H54 (cell line): ENCODE measurements around the gene TCP10L.

Experiments
- DNase-seq: peaks from one replicate; pipeline ENCODE4 v3.0.0; 2011; ENCODE audit warnings: low spot score, mixed read lengths; ENCODE audit not compliant: insufficient read length
- FAIRE-seq: peaks from 3 replicates; lab custom pipeline; 2011; peaks lifted over from hg19 to GRCh38; lab: Jason Lieb, UNC
- POLR2A ChIP-seq: IDR thresholded peaks from 2 replicates; pipeline ENCODE4 v1.6.1; 2011; ENCODE audit warnings: low read depth, mild to moderate bottlenecking, low read length

TCP10L gene

DNA sequence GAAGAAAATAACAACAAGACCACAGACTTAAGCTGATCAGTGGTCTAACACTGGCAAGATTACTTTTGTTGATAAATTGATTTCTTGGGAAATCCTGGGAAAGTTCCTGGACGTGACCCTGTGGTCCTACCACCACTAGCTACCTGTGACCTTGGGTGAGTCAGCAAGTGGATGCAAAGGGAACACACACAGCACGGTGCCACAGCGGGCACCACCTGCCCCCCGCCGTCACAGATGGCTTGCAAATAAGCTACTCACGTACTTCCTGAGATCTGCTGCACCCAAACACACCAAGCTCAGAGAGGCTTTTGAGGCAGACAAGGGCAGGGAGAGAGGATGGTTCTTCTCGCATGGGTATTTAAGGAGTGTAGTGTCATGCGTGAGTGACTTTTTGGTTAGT is 14.2 kb upstream of the TCP10L start:
- no peak for FAIRE-seq
- no peak for DNase-seq
- TF ChIP-seq POLR2A = no peak

DNA sequence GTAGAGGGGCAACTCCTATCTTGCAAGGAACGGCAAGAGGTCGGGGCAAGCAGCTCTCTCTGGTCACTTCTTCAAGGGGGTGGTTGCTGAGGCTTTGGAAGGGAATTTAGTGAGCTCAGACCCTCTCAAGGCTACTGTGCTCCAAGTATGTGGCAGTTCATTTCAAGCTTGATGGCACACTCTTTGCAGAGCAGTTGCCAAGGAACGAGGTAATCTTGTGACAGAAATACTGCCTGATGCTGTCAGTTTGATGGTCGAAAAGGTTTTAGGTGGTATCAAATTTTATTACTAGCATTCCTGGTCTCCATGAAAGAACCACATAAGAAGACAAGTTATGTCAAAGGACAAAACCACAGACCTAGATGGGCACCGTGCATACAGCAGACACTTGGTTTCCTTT is 13.8 kb upstream of the TCP10L start:
- TF ChIP-seq POLR2A = no peak
- FAIRE-seq (no peak), DNase-seq (no peak)

DNA sequence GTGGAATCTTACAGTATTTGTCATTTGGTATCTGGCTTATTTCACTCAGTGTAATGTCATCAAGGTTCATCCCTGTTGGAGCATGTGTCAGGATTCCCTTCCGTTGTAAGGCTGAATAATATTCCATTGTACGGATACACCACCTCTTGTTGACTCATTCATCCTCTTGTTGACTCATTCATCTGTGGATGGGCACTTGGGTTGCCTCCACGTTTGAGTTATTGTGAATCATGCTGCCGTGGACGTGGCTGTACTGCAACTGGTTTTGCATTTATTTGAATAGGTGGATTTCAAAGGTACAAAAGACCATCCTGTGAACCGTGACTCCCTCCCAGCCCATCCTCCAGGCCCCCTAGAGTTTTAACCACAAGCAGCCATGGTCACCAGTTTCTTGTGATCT is 11.9 kb upstream of the TCP10L start:
- DNase-seq (peak; percentile 69), FAIRE-seq (peak; percentile 96)
- TF ChIP-seq POLR2A = no peak

DNA sequence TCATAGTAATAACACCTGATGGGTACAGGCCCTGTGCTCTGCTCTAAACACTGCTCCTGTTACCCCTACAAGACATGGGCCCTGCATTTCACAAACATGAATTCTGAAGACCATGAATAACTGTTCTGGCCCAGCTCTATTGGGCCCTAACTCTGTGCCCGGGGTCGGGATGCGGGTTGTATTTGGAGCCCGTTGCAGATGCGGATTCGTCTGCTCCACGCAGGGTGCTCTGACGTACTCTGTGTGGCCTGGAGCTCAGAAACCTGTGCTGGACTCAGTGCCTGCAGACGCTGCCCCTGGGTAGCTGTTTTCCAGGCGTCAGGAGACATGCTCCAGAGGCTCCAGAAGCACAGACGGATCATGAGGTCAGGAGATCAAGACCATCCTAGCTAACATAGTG is 10.1 kb upstream of the TCP10L start:
- no peak for FAIRE-seq
- no peak for TF ChIP-seq POLR2A
- DNase-seq = no peak

DNA sequence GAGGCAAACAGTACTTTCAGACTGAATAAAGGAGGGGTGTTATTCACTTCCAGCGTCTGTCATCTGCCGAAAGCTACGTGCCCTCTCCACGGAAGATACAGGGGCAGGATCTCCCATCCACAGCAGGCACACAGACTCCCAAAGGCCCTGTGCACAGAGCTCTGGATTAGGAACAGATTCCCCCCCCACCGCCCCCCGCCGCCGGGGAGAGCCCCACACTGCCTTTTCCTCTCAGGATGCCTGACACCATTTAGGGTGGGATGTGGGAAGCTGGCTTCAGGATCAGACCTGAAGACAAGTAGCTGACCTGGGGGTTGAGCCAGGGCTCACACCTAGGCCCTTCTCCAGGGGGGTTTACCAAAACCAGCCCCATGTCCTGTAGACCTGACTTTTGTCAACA is 8.4 kb upstream of the TCP10L start:
- no peak for TF ChIP-seq POLR2A
- no peak for FAIRE-seq
- DNase-seq = no peak

DNA sequence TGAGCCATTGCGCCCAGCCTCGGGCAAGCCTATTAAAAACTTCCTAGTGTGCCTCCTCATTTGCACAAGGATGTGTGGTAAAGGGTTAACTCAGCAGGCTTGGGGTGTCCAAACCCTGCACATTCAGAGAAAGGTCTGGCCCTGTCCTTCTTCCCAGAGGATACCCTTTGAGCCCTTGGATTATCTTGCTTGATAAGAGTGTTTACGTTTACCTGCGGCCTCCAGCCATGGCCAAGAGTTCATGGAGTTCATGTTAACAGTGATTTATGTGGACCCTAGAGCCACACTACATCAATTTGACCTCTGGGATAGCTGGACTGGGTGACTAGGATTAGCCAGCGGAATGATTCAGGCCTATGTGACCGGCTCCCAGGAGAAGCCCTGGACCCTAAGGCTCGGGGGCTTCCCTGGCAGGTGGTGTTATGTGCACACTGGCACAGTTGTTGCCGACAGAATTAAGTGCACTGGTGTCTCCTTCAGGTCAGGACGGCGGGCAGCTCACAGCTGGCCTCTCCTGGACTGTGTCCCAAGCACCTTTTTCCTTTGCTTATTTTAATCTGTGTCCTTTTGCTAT is 7.7 kb upstream of the TCP10L start:
- FAIRE-seq (no peak), DNase-seq (no peak)
- no peak for TF ChIP-seq POLR2A

DNA sequence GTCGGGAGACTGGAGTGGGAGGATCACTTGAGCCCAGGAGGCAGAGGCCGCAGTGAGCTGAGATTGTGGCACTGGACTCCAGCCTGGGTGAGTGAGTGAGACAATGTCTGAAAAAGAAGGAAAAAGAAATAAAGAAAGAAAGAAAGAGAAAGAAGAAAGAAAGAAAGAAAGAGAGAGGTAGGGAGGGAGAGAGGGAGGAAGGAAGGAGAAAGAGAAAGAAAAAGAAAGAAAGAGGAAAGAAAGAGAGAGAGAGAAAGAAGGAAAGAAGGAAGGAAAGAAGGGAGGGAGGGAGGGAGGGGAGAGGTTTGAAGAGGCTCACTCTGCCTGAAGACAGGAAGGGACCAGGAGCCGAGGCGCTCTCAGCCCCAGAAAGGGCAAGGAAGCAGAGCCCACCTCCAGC is 4.8 kb upstream of the TCP10L start:
- FAIRE-seq (no peak), DNase-seq (no peak)
- TF ChIP-seq POLR2A = no peak

DNA sequence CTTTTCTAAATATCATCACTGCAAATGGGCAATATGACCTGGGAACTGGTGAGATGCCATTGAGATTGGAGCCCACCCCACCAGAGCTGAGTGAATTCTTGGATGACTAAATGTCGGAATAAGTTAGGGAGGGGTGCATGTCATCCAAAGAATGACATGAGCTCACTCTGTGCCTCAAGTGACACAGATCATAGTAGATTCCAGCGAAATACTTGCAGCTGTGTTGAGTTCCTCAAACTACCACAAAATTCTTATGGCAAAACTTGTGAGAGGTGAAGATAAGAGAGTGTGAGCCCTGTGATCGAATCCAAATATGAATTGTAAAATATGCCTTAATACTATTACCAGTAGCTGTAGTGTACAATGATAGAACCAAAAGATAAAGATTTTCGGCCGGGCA is 2.3 kb upstream of the TCP10L start:
- no peak for DNase-seq
- no peak for FAIRE-seq
- no peak for TF ChIP-seq POLR2A

DNA sequence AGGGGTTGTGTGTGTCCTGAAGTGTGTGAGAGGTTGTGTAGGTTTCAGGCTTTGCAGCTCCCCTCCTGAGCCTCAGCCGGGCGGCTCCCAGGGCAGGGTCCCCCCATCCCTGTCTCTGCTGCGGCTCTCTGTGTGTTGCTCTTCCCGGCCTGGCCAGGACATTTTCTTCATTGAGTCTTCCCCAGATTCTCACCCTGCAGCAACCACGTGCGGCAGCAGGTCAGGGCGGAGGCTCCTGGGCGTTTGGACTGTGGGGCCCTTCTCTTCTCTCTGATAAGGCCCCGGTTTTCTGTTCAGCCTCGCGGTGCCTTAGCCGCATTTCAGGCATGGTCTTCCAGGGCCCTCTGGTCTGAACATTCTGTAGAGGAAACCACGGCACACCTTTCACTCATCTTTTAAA is 1.8 kb upstream of the TCP10L start:
- TF ChIP-seq POLR2A = no peak
- FAIRE-seq (no peak), DNase-seq (no peak)

DNA sequence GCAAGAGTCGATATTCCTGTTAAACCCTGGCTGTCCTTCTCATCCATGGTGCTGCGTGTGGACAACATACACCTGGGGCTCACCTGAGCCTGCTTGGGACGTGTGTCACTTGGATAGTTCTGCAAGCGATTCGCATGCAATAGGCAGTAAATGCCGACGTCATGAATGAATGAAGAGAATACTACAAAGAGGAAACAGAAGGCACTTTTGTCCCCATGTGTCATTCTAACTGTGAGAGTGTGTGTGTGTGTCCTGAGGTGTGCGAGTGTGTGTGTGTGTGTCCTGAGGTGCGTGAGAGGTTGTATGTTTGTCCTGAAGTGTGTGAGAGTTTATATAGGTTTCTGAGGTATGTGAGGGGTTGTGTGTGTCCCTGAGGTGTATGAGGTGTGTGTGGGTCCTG is 647 bp upstream of the TCP10L start:
- DNase-seq (no peak), FAIRE-seq (no peak)
- TF ChIP-seq POLR2A = no peak

DNA sequence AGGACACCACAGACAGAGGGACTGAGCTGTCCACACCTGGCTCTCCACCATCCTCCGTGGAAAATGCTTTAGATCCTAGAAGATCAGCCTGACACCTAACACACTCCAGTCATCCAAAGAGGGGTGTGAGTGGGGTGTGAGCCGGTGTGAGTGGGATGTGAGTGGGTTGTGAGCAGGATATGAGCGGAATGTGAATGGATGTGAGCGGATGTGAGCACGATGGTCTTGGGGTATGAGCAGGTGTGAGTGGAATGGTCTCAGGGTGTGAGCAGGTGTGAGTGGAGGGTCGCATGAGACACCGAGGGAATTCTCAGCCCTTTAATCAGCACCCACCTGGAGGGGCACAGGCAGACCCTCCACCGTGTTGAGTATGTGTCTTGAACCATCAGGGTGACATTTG is 851 bp downstream of the TCP10L start:
- no peak for FAIRE-seq
- no peak for DNase-seq
- TF ChIP-seq POLR2A = 0 out of 2 replicates have a peak, but pooled peaks have one; percentile 9

DNA sequence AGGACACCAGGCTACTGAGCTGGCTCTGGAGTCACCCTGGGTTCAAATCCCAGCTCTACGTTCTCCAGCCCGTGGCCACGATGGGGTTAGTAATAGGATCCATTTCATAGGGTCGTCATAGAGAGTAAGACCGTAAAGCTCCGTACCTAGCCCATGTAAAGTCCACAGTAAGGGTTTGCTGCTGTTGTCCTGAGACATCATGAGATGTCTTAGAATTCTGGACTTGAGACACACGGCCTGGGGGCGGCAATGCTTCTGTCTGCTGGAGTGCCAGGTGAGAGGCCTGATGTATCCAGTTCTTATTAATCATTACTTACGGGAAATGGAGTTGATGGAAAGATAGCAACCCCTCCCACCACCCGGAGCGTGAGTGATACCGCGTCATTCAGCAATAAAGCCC is 3.6 kb downstream of the TCP10L start:
- TF ChIP-seq POLR2A = no peak
- DNase-seq = no peak
- FAIRE-seq = no peak

DNA sequence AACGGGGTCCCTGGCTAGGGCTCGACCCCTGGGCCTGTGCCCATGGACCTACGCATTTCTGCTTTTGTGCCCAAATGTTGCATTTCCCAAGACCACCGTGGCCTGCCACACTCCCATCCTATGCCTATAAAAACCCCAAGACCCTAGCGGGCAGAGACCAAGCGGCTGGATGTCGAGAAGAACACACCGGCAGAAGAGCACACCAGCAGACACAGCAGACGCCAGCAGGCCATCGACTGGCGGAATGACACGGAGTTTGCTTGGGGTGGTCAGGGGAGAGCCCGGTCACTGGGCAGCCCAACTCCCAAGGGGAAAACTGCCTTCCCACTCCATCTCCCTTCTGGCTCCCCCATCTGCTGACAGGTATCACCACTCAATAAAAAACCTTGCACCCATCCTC is 4.4 kb downstream of the TCP10L start:
- FAIRE-seq = no peak
- DNase-seq = no peak
- no peak for TF ChIP-seq POLR2A

DNA sequence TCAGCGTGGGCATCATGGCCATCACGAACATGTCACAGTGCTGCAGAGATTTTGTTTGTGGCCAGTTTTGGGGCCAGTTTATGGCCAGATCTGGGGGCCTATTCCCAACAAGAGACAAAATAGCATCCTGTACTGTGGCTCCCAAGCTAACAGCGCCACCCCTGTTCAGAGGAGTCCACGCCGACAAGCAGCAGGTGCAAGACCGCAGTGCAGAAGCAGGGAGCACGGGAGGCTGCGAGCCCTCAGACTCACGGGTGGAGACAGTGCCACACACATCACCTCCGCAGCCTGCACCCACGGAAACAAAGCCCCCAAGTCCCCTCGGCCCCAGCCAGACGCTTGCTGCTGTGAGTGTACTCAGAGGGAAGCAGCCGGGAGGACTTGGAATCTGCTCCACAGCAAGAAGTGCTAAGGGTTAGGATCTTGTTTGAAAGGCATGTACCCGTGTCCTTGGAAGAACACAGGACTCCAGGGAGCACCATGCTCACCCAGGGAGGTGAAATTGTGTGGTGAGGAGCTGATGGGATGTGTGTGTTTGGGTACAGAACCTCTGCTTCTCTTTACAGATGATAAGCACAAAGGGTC is 7.1 kb downstream of the TCP10L start:
- no peak for TF ChIP-seq POLR2A

DNA sequence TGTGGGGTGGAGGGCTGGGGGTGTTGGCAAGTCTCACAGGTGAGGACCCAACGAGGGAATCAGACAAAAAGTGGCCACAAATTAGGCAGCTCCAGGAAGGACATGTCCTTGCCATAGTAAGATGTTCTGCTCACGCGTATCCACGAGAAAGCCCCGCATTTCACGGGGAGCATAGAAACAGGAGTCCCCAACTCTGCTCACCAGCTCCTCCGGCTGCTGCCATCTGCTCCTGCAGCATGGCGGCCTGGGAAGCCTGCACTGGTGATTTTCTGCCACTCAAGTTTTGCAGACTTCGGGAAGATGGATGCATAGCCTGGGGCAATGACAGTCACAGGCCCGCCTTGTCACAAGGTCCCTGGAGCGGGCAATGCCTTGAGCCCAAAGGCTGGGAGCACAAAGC is 9.3 kb downstream of the TCP10L start:
- no peak for TF ChIP-seq POLR2A
- FAIRE-seq (no peak), DNase-seq (no peak)

More for the DNA sequence above, 7.1 kb downstream of the TCP10L start:
- peak; percentile 23 for DNase-seq
- no peak for FAIRE-seq
